ENCODE data around the gene DCC.

DNA sequence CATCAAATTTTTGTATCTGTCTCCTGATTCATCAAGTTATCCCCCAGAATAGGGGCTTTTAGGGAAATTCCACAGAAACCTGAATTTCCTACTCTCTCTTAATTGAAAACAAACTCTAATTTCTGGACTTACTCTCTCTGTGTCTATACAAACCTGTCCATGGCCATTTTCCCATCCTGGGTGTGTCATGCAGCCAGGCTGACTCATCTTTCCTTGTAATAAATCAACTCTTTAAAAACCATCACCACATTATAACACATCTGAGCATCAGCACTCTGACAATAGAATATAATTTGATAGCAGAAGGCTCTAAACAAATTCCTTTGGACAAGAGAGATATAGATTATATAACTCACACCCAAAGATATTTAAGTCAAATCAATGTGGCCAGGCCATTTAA lies 610.2 kb downstream of the DCC start:
- TF ChIP-seq, protein P1, sequence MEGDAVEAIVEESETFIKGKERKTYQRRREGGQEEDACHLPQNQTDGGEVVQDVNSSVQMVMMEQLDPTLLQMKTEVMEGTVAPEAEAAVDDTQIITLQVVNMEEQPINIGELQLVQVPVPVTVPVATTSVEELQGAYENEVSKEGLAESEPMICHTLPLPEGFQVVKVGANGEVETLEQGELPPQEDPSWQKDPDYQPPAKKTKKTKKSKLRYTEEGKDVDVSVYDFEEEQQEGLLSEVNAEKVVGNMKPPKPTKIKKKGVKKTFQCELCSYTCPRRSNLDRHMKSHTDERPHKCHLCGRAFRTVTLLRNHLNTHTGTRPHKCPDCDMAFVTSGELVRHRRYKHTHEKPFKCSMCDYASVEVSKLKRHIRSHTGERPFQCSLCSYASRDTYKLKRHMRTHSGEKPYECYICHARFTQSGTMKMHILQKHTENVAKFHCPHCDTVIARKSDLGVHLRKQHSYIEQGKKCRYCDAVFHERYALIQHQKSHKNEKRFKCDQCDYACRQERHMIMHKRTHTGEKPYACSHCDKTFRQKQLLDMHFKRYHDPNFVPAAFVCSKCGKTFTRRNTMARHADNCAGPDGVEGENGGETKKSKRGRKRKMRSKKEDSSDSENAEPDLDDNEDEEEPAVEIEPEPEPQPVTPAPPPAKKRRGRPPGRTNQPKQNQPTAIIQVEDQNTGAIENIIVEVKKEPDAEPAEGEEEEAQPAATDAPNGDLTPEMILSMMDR (conservative IDR thresholded peaks at IDR 0.05) = no peak
- TF ChIP-seq ZFX (IDR thresholded peaks at IDR 0.05) = no peak

All from C4-2B (cell line).